SK-N-SH (cell line): ENCODE data around the gene TOM1L2. TPM values are rescaled to one million over a fixed set of nuclear protein-coding genes. Genes with fewer than 3 reads are reported as not detected.

Source experiments
- CTCF ChIA-PET: fragments of 300-600, 350-600 bp; formaldehyde crosslinking; extraction: SDS; loops from one replicate; lab custom pipeline; 2021; lab: Yijun Ruan, JAX
- POLR2A ChIA-PET: fragments of 350-600 bp; sonication (Branson Sonifier 250); formaldehyde crosslinking; extraction: SDS; loops from one replicate; lab custom pipeline; 2020; ENCODE audit warnings: antibody characterized with exemption, inconsistent platforms; lab: Yijun Ruan, JAX
- DNase-seq: peaks from one replicate; pipeline ENCODE4 v3.0.0; 2012
- H2AFZ ChIP-seq: fragments of 200-600 bp; sonication (generic); 2 replicates; pipeline ENCODE4 v1.8.1; 2016; ENCODE audit warnings: antibody characterized with exemption, mild to moderate bottlenecking, low read depth
- H3F3A ChIP-seq: fragments of 200-600 bp; sonication (generic); replicated peaks from 2 replicates; pipeline ENCODE3; 2016; ENCODE audit warnings: antibody characterized with exemption, mild to moderate bottlenecking; ENCODE audit not compliant: insufficient read depth
- H3K27ac ChIP-seq, 2 experiments: fragments of 200-500 bp in 1 of 2; fragments of 200-600 bp in 1 of 2; sonication (Bioruptor generic) in 1 of 2; sonication (generic), shearing (Covaris generic) in 1 of 2; 2 replicates each; pipeline versions ENCODE4 v1.5.1 to v1.6.1; 2014 to 2016; ENCODE audit warnings: low read depth in 2 of 2, inconsistent platforms in 1 of 2, low read length in 1 of 2, mild to moderate bottlenecking in 1 of 2, mixed read lengths in 1 of 2
- H3K27me3 ChIP-seq: fragments of 200-600 bp; sonication (generic), shearing (Covaris generic); 2 replicates; pipeline ENCODE4 v1.6.1; 2016; ENCODE audit warnings: mixed run types; ENCODE audit not compliant: insufficient read depth
- H3K36me3 ChIP-seq, 2 experiments: fragments of 200-500 bp in 1 of 2; fragments of 200-600 bp in 1 of 2; sonication (Bioruptor generic) in 1 of 2; sonication (generic) in 1 of 2; replicated peaks in 1 of 2; 2 replicates each; pipeline versions ENCODE3 to v1.5.1; 2014 to 2016; ENCODE audit warnings: low read length in 1 of 2, mild to moderate bottlenecking in 1 of 2; ENCODE audit not compliant: insufficient read depth in 2 of 2, control insufficient read depth in 1 of 2
- H3K4me1 ChIP-seq, 2 experiments: fragments of 200-500 bp in 1 of 2; fragments of 200-600 bp in 1 of 2; sonication (Bioruptor generic) in 1 of 2; sonication (generic), shearing (Covaris generic) in 1 of 2; 2 replicates each; pipeline versions ENCODE4 v1.5.1 to v1.6.1; 2014 to 2016; ENCODE audit warnings: low read depth in 1 of 2, low read length in 1 of 2, mixed run types in 1 of 2; ENCODE audit not compliant: insufficient read depth in 2 of 2, control insufficient read depth in 1 of 2
- H3K4me2 ChIP-seq: fragments of 200-600 bp; sonication (generic), shearing (Covaris generic); 2 replicates; pipeline ENCODE4 v1.6.1; 2017; ENCODE audit warnings: mixed run types
- H3K4me3 ChIP-seq, 2 experiments: fragments of 200-500 bp in 1 of 2; fragments of 200-600 bp in 1 of 2; sonication (Bioruptor generic) in 1 of 2; sonication (generic), shearing (Covaris generic) in 1 of 2; 2 replicates each; pipeline versions ENCODE4 v1.5.1 to v1.8.1; 2014 to 2016; ENCODE audit warnings: low read depth in 2 of 2, inconsistent platforms in 1 of 2, low read length in 1 of 2, mild to moderate bottlenecking in 1 of 2, mixed read lengths in 1 of 2, moderate library complexity in 1 of 2
- H3K79me2 ChIP-seq: fragments of 200-600 bp; sonication (generic); 2 replicates; pipeline ENCODE4 v1.8.1; 2017; ENCODE audit warnings: mild to moderate bottlenecking; ENCODE audit not compliant: insufficient read depth
- H3K9ac ChIP-seq: fragments of 200-600 bp; sonication (generic); 2 replicates; pipeline ENCODE4 v1.6.1; 2017; ENCODE audit warnings: mixed run types
- H3K9me2 ChIP-seq: fragments of 200-600 bp; sonication (generic); 2 replicates; pipeline ENCODE4 v1.6.1; 2017; ENCODE audit warnings: mixed run types
- H3K9me3 ChIP-seq: fragments of 200-600 bp; sonication (generic); 2 replicates; pipeline ENCODE4 v1.6.1; 2017; ENCODE audit warnings: mixed run types, mild to moderate bottlenecking, moderate library complexity
- H4K20me1 ChIP-seq: fragments of 200-600 bp; sonication (generic); 2 replicates; pipeline ENCODE4 v1.6.1; 2017; ENCODE audit warnings: mild to moderate bottlenecking, mixed run types; ENCODE audit not compliant: insufficient read depth
- FOXJ3 ChIP-seq: sonication (generic); formaldehyde crosslinking; IDR thresholded peaks from 2 replicates; pipeline ENCODE4 v1.5.1; 2020; ENCODE audit warnings: mild to moderate bottlenecking, missing genetic modification reagents
- FOXM1 ChIP-seq: IDR thresholded peaks from 2 replicates; pipeline ENCODE4 v1.4.0; 2012; ENCODE audit warnings: low read depth, mild to moderate bottlenecking
- GATA2 ChIP-seq: sonication (generic); formaldehyde crosslinking; IDR thresholded peaks from 2 replicates; pipeline ENCODE4 v1.5.0; 2020; ENCODE audit warnings: mild to moderate bottlenecking, missing genetic modification reagents
- MXI1 ChIP-seq: IDR thresholded peaks from 2 replicates; pipeline ENCODE4 v1.6.1; 2012; ENCODE audit warnings: mild to moderate bottlenecking, low read depth, low read length, improper control_type of control experiment
- NFIC ChIP-seq: IDR thresholded peaks from 2 replicates; pipeline ENCODE4 v1.4.0; 2012; ENCODE audit warnings: borderline replicate concordance
- RAD21 ChIP-seq: IDR thresholded peaks from 2 replicates; pipeline ENCODE4 v1.6.1; 2012; ENCODE audit warnings: mild to moderate bottlenecking, low read length
- RFX5 ChIP-seq: IDR thresholded peaks from 2 replicates; pipeline ENCODE4 v1.6.1; 2012; ENCODE audit warnings: mild to moderate bottlenecking, improper control_type of control experiment, low read length
- RXRA ChIP-seq: IDR thresholded peaks from 2 replicates; pipeline ENCODE4 v1.4.0; 2012; ENCODE audit warnings: low read depth, mild to moderate bottlenecking, borderline replicate concordance
- SIN3A ChIP-seq: IDR thresholded peaks from 2 replicates; pipeline ENCODE4 v1.6.1; 2012; ENCODE audit warnings: low read depth, mild to moderate bottlenecking, low read length, moderate library complexity, borderline replicate concordance
- TAF1 ChIP-seq: IDR thresholded peaks from 2 replicates; pipeline ENCODE4 v1.6.1; 2012; ENCODE audit warnings: low read depth, mild to moderate bottlenecking, low read length, moderate library complexity, borderline replicate concordance
- YY1 ChIP-seq: IDR thresholded peaks from 2 replicates; pipeline ENCODE4 v1.4.0; 2012; ENCODE audit warnings: low read depth, mild to moderate bottlenecking
- WGBS: methylation state at CpG from one replicate; pipeline ENCODE4 v1.1.6; 2017; ENCODE audit warnings: low lambda C conversion rate; 5-methylcytosine and 5-hydroxymethylcytosine counted together
- polyA plus RNA-seq, 3 experiments: library from polyadenylated mRNA; depleted of rRNA; stranded (reverse); fragments of >200 nt; gene quantifications; 2 replicates each; pipeline ENCODE4 v1.2.3, GENCODE V29; 2012
- TF ChIP-seq, protein P1 (sequence below): IDR thresholded peaks from 2 replicates; pipeline ENCODE4; 2012
- TF ChIP-seq, protein P2 (sequence below): IDR thresholded peaks from 2 replicates; pipeline ENCODE4 v1.4.0; 2012; ENCODE audit warnings: low read depth, borderline replicate concordance

The TOM1L2 gene
- polyA plus RNA-seq, 1 of the 3 experiments (the other 2 are of a cell fraction): 85.4 TPM

DNA sequence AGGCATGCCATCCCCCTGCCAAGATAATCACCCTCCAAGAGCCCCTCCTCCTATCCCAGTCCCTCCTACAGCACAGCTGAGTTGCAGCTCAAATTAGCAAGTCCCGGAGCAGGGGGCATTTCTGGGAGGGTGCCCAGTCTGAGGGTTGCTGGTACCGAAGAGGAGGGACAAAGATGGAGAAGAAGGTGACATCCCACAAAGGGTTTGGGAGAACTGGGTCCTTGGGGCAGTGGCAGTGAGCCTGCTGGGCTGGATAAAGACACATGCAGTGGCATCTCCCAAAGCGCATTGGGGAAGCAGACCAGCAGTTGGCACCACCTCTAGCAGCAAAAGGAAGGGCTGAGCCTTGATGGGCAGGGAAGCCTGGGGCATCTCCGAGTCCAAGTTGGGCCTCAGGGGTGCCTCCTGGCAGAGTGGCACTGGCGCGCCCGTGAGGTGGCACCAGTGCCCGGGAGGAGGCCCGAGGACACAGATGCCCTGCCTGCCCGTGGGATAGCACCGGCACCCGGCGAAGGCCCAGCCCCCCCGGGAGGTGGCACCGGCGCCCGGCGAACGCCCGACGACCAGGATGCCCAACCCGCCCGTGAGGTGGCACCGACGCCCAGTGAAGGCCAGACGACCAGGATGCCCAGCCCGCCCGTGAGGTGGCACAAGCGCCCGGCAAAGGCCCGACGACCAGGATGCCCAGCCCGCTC lies 622 bp downstream of the TOM1L2 start:
- WGBS: 0% methylated on average over 15 of the region's 33 CpGs
- H3K27me3 ChIP-seq: no peaks in the 10 kb centered on the region
- H3K4me1 ChIP-seq: peaks cover 0 to 15% of the 10 kb centered on the region in 2 experiments; a peak in 2 of 4 replicates
- H3K4me2 ChIP-seq: peak overlapping the region; percentile 89
- H2AFZ ChIP-seq: no peak overlapping the region
- peak overlapping the region; percentile 11 to 74; a peak in 3 of 4 replicates for H3K27ac ChIP-seq
- H3K36me3 ChIP-seq: no peaks in the 10 kb centered on the region
- H4K20me1 ChIP-seq: peaks cover 8% of the 10 kb centered on the region
- H3K9me3 ChIP-seq: no peaks in the 10 kb centered on the region
- ChIA-PET POLR2A (interaction anchor here (0.6 to 1.0 kb wide), 2 partner anchors 32 to 55 kb away, joined by 3 read pairs; no protein-coding TSS in a partner anchor), CTCF (interaction anchor here (1.0 to 2.3 kb wide), 3 partner anchors 14 to 54 kb away, joined by 3 to 6 read pairs (median 4); no protein-coding TSS in a partner anchor)
- H3F3A ChIP-seq: no peaks in the 10 kb centered on the region
- TF ChIP-seq MXI1: peak; percentile 35; the same call in 1 of the 2 replicates
- 0 out of 2 replicates have a peak, but pooled peaks have one; percentile 13 for TF ChIP-seq YY1
- TF ChIP-seq FOXM1: no peak
- no peak for TF ChIP-seq TAF1
- H3K79me2 ChIP-seq: peaks cover 56% of the 10 kb centered on the region
- DNase-seq: peak; percentile 52
- peak overlapping the region; percentile 71 for H3K9ac ChIP-seq
- H3K9me2 ChIP-seq: no peaks in the 10 kb centered on the region
- H3K4me3 ChIP-seq: peak overlapping the region; percentile 74 to 80

DNA sequence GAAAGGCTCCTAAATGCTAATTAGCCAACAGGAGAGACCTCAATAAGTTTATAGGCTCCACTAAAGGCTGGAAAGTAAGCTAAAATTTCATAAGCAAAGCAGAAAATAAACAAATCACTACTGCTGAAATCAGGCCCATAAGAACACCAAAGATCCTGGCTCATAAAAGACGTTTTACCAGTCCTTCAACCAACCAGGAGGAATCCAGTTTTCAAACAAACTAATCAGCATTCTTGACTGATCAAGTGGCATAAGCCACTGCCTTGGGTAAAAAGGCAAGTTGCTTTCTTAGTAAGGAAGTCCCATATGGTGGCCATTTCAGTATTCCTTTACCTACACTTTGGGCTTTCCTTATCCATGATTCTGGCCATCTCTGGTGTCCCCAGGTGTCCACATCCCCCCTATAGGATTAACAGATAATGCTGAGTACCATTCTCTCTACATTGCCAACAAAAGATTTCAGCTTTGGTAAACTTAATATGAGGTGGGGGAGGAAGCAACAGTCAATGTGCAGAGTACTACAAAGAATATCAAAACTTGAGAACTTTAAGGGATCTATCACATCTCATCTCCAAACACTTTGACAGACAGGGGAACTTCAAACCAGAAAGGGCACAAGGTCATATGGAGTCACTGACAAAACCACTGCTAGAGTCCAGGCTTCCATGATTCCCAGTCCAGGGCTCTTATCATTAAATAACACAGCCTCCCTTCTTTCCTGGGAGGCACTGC lies 1.3 kb downstream of the TOM1L2 start:
- Histone ChIP-seq H3K4me2 (peak overlapping the region; percentile 89), H3K27me3 (no peaks in the 10 kb centered on the region), H3F3A (no peaks in the 10 kb centered on the region), H3K9ac (peak overlapping the region; percentile 71; the same call in 1 of the 2 replicates), H3K27ac (peak overlapping the region; percentile 34 to 74; a peak in 3 of 4 replicates), H3K36me3 (no peaks in the 10 kb centered on the region), H3K4me3 (peak overlapping the region; percentile 74 to 80), H3K9me2 (no peaks in the 10 kb centered on the region), H2AFZ (no peak overlapping the region), H4K20me1 (peaks cover 8% of the 10 kb centered on the region), H3K4me1 (peaks cover 0 to 15% of the 10 kb centered on the region in 2 experiments; a peak in 2 of 4 replicates), H3K79me2 (peaks cover 63% of the 10 kb centered on the region)
- CTCF ChIA-PET: interaction anchor here (1.0 to 2.3 kb wide), 2 partner anchors 13 to 52 kb away, joined by 3 to 6 read pairs; no protein-coding TSS in a partner anchor
- 17% methylated on average over 1 of the region's 1 CpG for WGBS
- no peak for DNase-seq
- POLR2A ChIA-PET: interaction anchor here (0.6 kb wide), 1 partner anchor 32 kb away, joined by 3 read pairs; no protein-coding TSS in a partner anchor
- TF ChIP-seq RAD21: peak; percentile 22
- TF ChIP-seq TAF1: no peak
- TF ChIP-seq RFX5: no peak
- TF ChIP-seq SIN3A: no peak
- TF ChIP-seq NFIC: no peak
- no peak for TF ChIP-seq FOXJ3 (CRISPR knock-in tag)
- TF ChIP-seq YY1: no peak
- no peak for TF ChIP-seq GATA2 (CRISPR knock-in tag)
- no peak for TF ChIP-seq RXRA
- TF ChIP-seq, protein P1, sequence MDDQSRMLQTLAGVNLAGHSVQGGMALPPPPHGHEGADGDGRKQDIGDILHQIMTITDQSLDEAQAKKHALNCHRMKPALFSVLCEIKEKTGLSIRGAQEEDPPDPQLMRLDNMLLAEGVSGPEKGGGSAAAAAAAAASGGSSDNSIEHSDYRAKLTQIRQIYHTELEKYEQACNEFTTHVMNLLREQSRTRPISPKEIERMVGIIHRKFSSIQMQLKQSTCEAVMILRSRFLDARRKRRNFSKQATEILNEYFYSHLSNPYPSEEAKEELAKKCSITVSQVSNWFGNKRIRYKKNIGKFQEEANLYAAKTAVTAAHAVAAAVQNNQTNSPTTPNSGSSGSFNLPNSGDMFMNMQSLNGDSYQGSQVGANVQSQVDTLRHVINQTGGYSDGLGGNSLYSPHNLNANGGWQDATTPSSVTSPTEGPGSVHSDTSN: 0 out of 2 replicates have a peak, but pooled peaks have one; percentile 2
- TF ChIP-seq, protein P2, sequence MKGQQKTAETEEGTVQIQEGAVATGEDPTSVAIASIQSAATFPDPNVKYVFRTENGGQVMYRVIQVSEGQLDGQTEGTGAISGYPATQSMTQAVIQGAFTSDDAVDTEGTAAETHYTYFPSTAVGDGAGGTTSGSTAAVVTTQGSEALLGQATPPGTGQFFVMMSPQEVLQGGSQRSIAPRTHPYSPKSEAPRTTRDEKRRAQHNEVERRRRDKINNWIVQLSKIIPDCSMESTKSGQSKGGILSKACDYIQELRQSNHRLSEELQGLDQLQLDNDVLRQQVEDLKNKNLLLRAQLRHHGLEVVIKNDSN: no peak
- TF ChIP-seq, all 33 proteins: peak for 2
- no peaks in the 10 kb centered on the region for H3K9me3 ChIP-seq
